Activated T-cell treated with anti-CD3 and anti-CD28 coated beads, Interleukin-2, amount 50 U/mL, for 1 hour (primary cell): ENCODE measurements around the gene GTPBP3.
A peak's percentile ranks its signal among the peaks of the same experiment; 100 is the strongest.
"Not testable (repeated sequence)": the region's sequence is repeated elsewhere in the genome, so short reads cannot be mapped to it uniquely, and the experiment has no call there.

ENCODE experiments used
- DNase-seq: peaks from one replicate; pipeline ENCODE4 v3.0.0-alpha.2; 2020

GTPBP3 gene

GRCh38 chr19:17336872-17337674 lies at the start of gene GTPBP3:
GTPBP3 (plus strand) TSS chr19:17337553; CDS start chr19:17337612, 59 bp downstream.
- peak; percentile 93 for DNase-seq

- no peak for DNase-seq
Observed at GRCh38 chr19:17289489-17289888, 47.9 kb upstream of the GTPBP3 start.

- DNase-seq: peak; percentile 86
Observed at GRCh38 chr19:17292301-17293074, 44.9 kb upstream of the GTPBP3 start.

- DNase-seq: no peak
Observed at GRCh38 chr19:17293605-17294004, 43.7 kb upstream of the GTPBP3 start.

- DNase-seq: peak; percentile 62
Observed at GRCh38 chr19:17294051-17294891, 43.1 kb upstream of the GTPBP3 start.

GRCh38 chr19:17295551-17295950 lies 41.8 kb upstream of the GTPBP3 start:
- DNase-seq: not testable (repeated sequence)

GRCh38 chr19:17296273-17296672 lies 41.1 kb upstream of the GTPBP3 start:
- DNase-seq: no peak

GRCh38 chr19:17296976-17297375 lies 40.4 kb upstream of the GTPBP3 start:
- no peak for DNase-seq

- no peak for DNase-seq
Observed at GRCh38 chr19:17300992-17301619, 36.2 kb upstream of the GTPBP3 start.

GRCh38 chr19:17302391-17303166 lies 34.8 kb upstream of the GTPBP3 start:
- no peak for DNase-seq

- peak; percentile 94 for DNase-seq
Observed at GRCh38 chr19:17303167-17303939, 34.0 kb upstream of the GTPBP3 start, which contains the start of gene ABHD8. ABHD8 (minus strand) TSS chr19:17303425; CDS start chr19:17301616, 1,809 bp downstream.

GRCh38 chr19:17303940-17304267 lies 33.4 kb upstream of the GTPBP3 start:
- DNase-seq: no peak

GRCh38 chr19:17304386-17305215 lies 32.8 kb upstream of the GTPBP3 start:
- no peak for DNase-seq

GRCh38 chr19:17305216-17305516 lies 32.2 kb upstream of the GTPBP3 start:
- no peak for DNase-seq

- DNase-seq: peak; percentile 89
Observed at GRCh38 chr19:17305517-17306284, 31.7 kb upstream of the GTPBP3 start, which contains the start of gene MRPL34. MRPL34 (plus strand) TSS chr19:17305872; CDS start chr19:17305893, 21 bp downstream.

GRCh38 chr19:17306285-17306714 lies 31.1 kb upstream of the GTPBP3 start:
- no peak for DNase-seq

- DNase-seq: no peak
Observed at GRCh38 chr19:17307876-17308377, 29.4 kb upstream of the GTPBP3 start.

- DNase-seq: peak; percentile 95
Observed at GRCh38 chr19:17309198-17309964, 28.0 kb upstream of the GTPBP3 start, which contains the start of gene DDA1. DDA1 (plus strand) TSS chr19:17309563; CDS start chr19:17309655, 92 bp downstream.
